GM23248 (cell line): ENCODE data around the gene MYT1.

Source experiments
- EZH2 ChIP-seq: fragments of 200-600 bp; sonication (generic); IDR thresholded peaks from 2 replicates; pipeline ENCODE4 v1.6.1; 2018; ENCODE audit warnings: antibody characterized with exemption, mild to moderate bottlenecking; ENCODE audit not compliant: insufficient read depth, poor library complexity, severe bottlenecking
- EZH2phosphoT487 ChIP-seq: fragments of 200-600 bp; sonication (generic); IDR thresholded peaks from 2 replicates; pipeline ENCODE4 v1.6.1; 2018; ENCODE audit warnings: antibody characterized with exemption, moderate library complexity, mild to moderate bottlenecking, low read depth; ENCODE audit not compliant: insufficient read depth

DNA sequence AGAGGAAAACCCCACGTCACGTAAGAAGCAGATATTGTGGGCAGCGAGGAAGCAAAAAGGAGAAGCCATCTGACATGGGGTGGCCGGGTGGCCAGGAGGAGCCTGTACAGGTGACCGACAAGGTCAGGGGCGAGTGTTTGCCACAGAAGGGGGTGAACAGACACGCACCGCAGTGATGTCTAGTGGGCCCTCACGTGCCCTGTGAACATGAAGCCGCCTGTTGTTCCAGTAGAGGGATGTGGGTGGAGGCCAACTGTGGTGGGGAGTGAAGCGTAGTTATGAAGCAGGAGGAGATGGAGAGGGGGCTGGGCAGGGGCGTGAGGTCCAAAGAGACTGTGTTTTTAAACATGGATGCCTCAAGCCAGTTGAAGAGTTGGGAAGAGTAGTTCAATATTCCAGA is 20.5 kb downstream of the MYT1 start:
- TF ChIP-seq EZH2, result no peak
- no peak for TF ChIP-seq EZH2phosphoT487
